B cell (primary cell): ENCODE measurements around the gene ESPN. TPM values are rescaled to one million over a fixed set of nuclear protein-coding genes. Genes with fewer than 3 reads are reported as not detected.

Experiments
- ATAC-seq: fragments of 200-7000 bp; cut with Tn5 transposase; one replicate; pipeline ENCODE4 v1.10.0; 2021; ENCODE audit warnings: low read depth, mild to moderate bottlenecking, moderate number of reproducible peaks, moderate library complexity
- CTCF ChIA-PET: fragments of 350-600 bp; sonication (Branson Sonifier 250); formaldehyde crosslinking; loops from one replicate; lab custom pipeline; 2021; ENCODE audit warnings: antibody characterized with exemption, inconsistent platforms; lab: Charles Lee
- POLR2A ChIA-PET: fragments of 350-600 bp; sonication (Branson Sonifier 250); formaldehyde crosslinking; loops from one replicate; lab custom pipeline; 2021; ENCODE audit warnings: antibody characterized with exemption; lab: Charles Lee
- DNase-seq: peaks from one replicate; pipeline ENCODE4 v3.0.0; 2013
- H2AFZ ChIP-seq: 2 replicates; pipeline ENCODE4 v1.6.1; 2012; ENCODE audit warnings: mild to moderate bottlenecking, low read depth, low read length; ENCODE audit not compliant: insufficient read depth, poor library complexity, severe bottlenecking
- H3K27ac ChIP-seq, 2 donors: 1 replicate in 1 of 2; 2 replicates in 1 of 2; pipeline ENCODE4 v1.5.1; 2012 to 2013; ENCODE audit warnings: low read length in 2 of 2, mild to moderate bottlenecking in 2 of 2, moderate library complexity in 1 of 2
- H3K27me3 ChIP-seq, 4 experiments: fragments of 200-600 bp in 1 of 4; sonication (generic) in 1 of 4; replicated peaks in 1 of 4; 1 replicate in 2 of 4; 2 replicates in 2 of 4; pipeline versions ENCODE4 v1.6.1 to v1.7.0; 2013 to 2016; ENCODE audit warnings: low read length in 3 of 4, mild to moderate bottlenecking in 2 of 4, mixed read lengths in 1 of 4, moderate library complexity in 1 of 4; ENCODE audit not compliant: insufficient read depth in 4 of 4, control insufficient read depth in 3 of 4; ENCODE audit errors: control extremely low read depth in 1 of 4
- H3K36me3 ChIP-seq, 2 experiments: replicated peaks in 1 of 2; 1 replicate in 1 of 2; 2 replicates in 1 of 2; pipeline versions ENCODE4 v1.6.1 to v1.7.1; 2013; ENCODE audit warnings: low read length in 1 of 2; ENCODE audit not compliant: insufficient read depth in 2 of 2, control insufficient read depth in 1 of 2; ENCODE audit errors: control extremely low read depth in 1 of 2, extremely low read depth in 1 of 2
- H3K4me1 ChIP-seq, 2 donors: fragments of 200-600 bp in 1 of 2; sonication (generic) in 1 of 2; 1 replicate in 1 of 2; 2 replicates in 1 of 2; pipeline versions ENCODE4 v1.5.1 to v1.6.1; 2013 to 2017; ENCODE audit warnings: low read length in 2 of 2; ENCODE audit not compliant: control insufficient read depth in 2 of 2, insufficient read depth in 2 of 2
- H3K4me2 ChIP-seq: replicated peaks from 2 replicates; pipeline ENCODE3; 2012; ENCODE audit warnings: mild to moderate bottlenecking, low read depth, low read length; ENCODE audit not compliant: poor library complexity, severe bottlenecking
- H3K4me3 ChIP-seq, 5 experiments: fragments of 200-600 bp in 1 of 5; sonication (generic) in 1 of 5; 1 replicate in 3 of 5; 2 replicates in 2 of 5; pipeline versions ENCODE4 v1.5.1 to v1.7.0; 2011 to 2016; ENCODE audit warnings: low read length in 4 of 5, mild to moderate bottlenecking in 4 of 5, low read depth in 2 of 5, control low read depth in 1 of 5, moderate library complexity in 1 of 5; ENCODE audit not compliant: insufficient read depth in 1 of 5; ENCODE audit errors: control extremely low read depth in 1 of 5, extremely low read depth in 1 of 5
- H3K79me2 ChIP-seq: fragments of 200-600 bp; sonication (generic); one replicate; pipeline ENCODE4 v1.6.0; 2016; ENCODE audit warnings: low read length; ENCODE audit not compliant: control insufficient read depth, insufficient read depth
- H3K9ac ChIP-seq: fragments of 200-600 bp; sonication (generic); 2 replicates; pipeline ENCODE4 v1.6.1; 2017; ENCODE audit warnings: mild to moderate bottlenecking, low read length, moderate library complexity
- H3K9me3 ChIP-seq, 3 donors: one replicate each; pipeline versions ENCODE4 v1.6.1 to v1.7.1; 2013; ENCODE audit warnings: low read length in 2 of 3; ENCODE audit not compliant: control insufficient read depth in 2 of 3, insufficient read depth in 1 of 3; ENCODE audit errors: control extremely low read depth in 1 of 3
- H4K20me1 ChIP-seq: 2 replicates; pipeline ENCODE4 v1.6.0; 2012; ENCODE audit warnings: mild to moderate bottlenecking, low read length; ENCODE audit not compliant: insufficient read depth, control insufficient read depth, poor library complexity, severe bottlenecking
- H3K27ac Mint-ChIP-seq: one replicate; pipeline ENCODE4 v1.8.0; 2021; ENCODE audit warnings: mixed read lengths
- H3K27me3 Mint-ChIP-seq: one replicate; pipeline ENCODE4 v1.8.0; 2021; ENCODE audit warnings: mixed read lengths
- H3K4me1 Mint-ChIP-seq: one replicate; pipeline ENCODE4 v1.8.0; 2021; ENCODE audit warnings: mixed read lengths
- H3K4me3 Mint-ChIP-seq: one replicate; pipeline ENCODE4 v1.8.0; 2021; ENCODE audit warnings: mixed read lengths
- H3K9me3 Mint-ChIP-seq: one replicate; pipeline ENCODE4 v1.8.0; 2022; ENCODE audit warnings: mixed read lengths; ENCODE audit not compliant: insufficient read depth
- CTCF ChIP-seq: fragments of 200-600 bp; IDR thresholded peaks from one replicate; pipeline ENCODE4 v1.8.0; 2022; ENCODE audit warnings: antibody characterized with exemption, mild to moderate bottlenecking
- EZH2 ChIP-seq: IDR thresholded peaks from 2 replicates; pipeline ENCODE4 v1.6.1; 2012; ENCODE audit warnings: borderline replicate concordance, low read depth, mild to moderate bottlenecking, moderate library complexity, low read length; ENCODE audit not compliant: insufficient read depth, poor library complexity, severe bottlenecking
- WGBS: methylation state at CpG from one replicate; pipeline ENCODE4 v1.1.5; 2013; ENCODE audit warnings: missing lambda C conversion rate; ENCODE audit not compliant: insufficient coverage; 5-methylcytosine and 5-hydroxymethylcytosine counted together
- intact Hi-C: fragments of 100-400 bp; cut with micrococcal nuclease; formaldehyde crosslinking; loops from one replicate; pipeline ENCODE4 v1.10.0; 2022
- polyA plus RNA-seq: library from polyadenylated mRNA; depleted of rRNA; stranded (reverse); fragments of >200 nt; gene quantifications from 2 replicates; pipeline ENCODE4 v1.2.3, GENCODE V29; 2012
- total RNA-seq, 2 donors: library from RNA; stranded (reverse); fragments of 120-200 nt in 1 of 2; gene quantifications; 1 replicate in 1 of 2; 2 replicates in 1 of 2; pipeline versions ENCODE4 v1.2.3 to v1.2.4, GENCODE V29; 2013 to 2022

The ESPN gene
- total and polyA plus RNA-seq, 2 donors (not counting 1 experiment from before 2014, with no cell fraction given), result 0.19 to 0.25 TPM

- H4K20me1 ChIP-seq, result no peaks in the 10 kb centered on the region
- peaks cover 21% of the 10 kb centered on the region for H3K4me1 Mint-ChIP-seq
- H3K4me3 Mint-ChIP-seq, result no peak overlapping the region
- H3K27ac ChIP-seq, result no peak overlapping the region
- 95% methylated on average over 48 of the region's 48 CpGs for WGBS
- no peak for TF ChIP-seq CTCF
- TF ChIP-seq EZH2, result no peak
- no peak overlapping the region for H3K4me3 ChIP-seq
- DNase-seq (no peak), ATAC-seq (no peak)
- ChIA-PET CTCF (no interaction called here), POLR2A (no interaction called here)
- H3K27me3 Mint-ChIP-seq, result peaks cover 37% of the 10 kb centered on the region
- H3K4me2 ChIP-seq, result no peak overlapping the region
- no peak overlapping the region for H2AFZ ChIP-seq
- intact Hi-C loops, result no loop called here
- H3K9me3 Mint-ChIP-seq, result no peaks in the 10 kb centered on the region
- peaks cover 16 to 25% of the 10 kb centered on the region in 2 donors for H3K4me1 ChIP-seq
- H3K9ac ChIP-seq, result no peak overlapping the region
- H3K36me3 ChIP-seq, result no peaks in the 10 kb centered on the region
- H3K79me2 ChIP-seq, result no peaks in the 10 kb centered on the region
- no peaks in the 10 kb centered on the region for H3K9me3 ChIP-seq
- H3K27ac Mint-ChIP-seq, result no peak overlapping the region
- peaks cover 0 to 49% (median 18%) of the 10 kb centered on the region in 4 experiments for H3K27me3 ChIP-seq
Observed at GRCh38 chr1:6461538-6462411, 37.2 kb downstream of the ESPN start.

GRCh38 chr1:6462412-6463119 is 38.0 kb downstream of the ESPN start:
- no peak overlapping the region for H3K4me3 Mint-ChIP-seq
- intact Hi-C loops, result no loop called here
- 95% methylated on average over 7 of the region's 13 CpGs for WGBS

More at GRCh38 chr1:6462412-6463119, 38.0 kb downstream of the ESPN start:
- no peaks in the 10 kb centered on the region for H3K9me3 ChIP-seq
- H3K4me3 ChIP-seq, result no peak overlapping the region
- H3K9me3 Mint-ChIP-seq, result no peaks in the 10 kb centered on the region
- no peak overlapping the region for H3K9ac ChIP-seq
- H3K4me2 ChIP-seq, result no peak overlapping the region
- H3K27me3 Mint-ChIP-seq, result peaks cover 35% of the 10 kb centered on the region
- H4K20me1 ChIP-seq, result no peaks in the 10 kb centered on the region
- ATAC-seq (no peak), DNase-seq (no peak)
- no peak for TF ChIP-seq EZH2
- no peak for TF ChIP-seq CTCF
- peaks cover 21% of the 10 kb centered on the region for H3K4me1 Mint-ChIP-seq
- peaks cover 0 to 44% (median 19%) of the 10 kb centered on the region in 4 experiments for H3K27me3 ChIP-seq
- no peak overlapping the region for H2AFZ ChIP-seq
- no peak overlapping the region for H3K27ac ChIP-seq
- no peak overlapping the region for H3K27ac Mint-ChIP-seq
- peaks cover 16 to 25% of the 10 kb centered on the region in 2 donors for H3K4me1 ChIP-seq
- CTCF ChIA-PET, result no interaction called here
- H3K36me3 ChIP-seq, result no peaks in the 10 kb centered on the region
- H3K79me2 ChIP-seq, result no peaks in the 10 kb centered on the region
- POLR2A ChIA-PET, result no interaction called here
